WTC11 (cell line): Measurements from ENCODE around the gene LGSN. TPM values are rescaled to one million over a fixed set of nuclear protein-coding genes. Genes with fewer than 3 reads are reported as not detected.

ENCODE experiments used
- ATAC-seq: fragments of 200-7000 bp; cut with Tn5 transposase; 2 replicates; pipeline ENCODE4 v1.10.0; 2021; ENCODE audit warnings: mild to moderate bottlenecking, moderate library complexity
- CTCF ChIA-PET: fragments of 300-600 bp; sonication (Branson Sonifier 250); formaldehyde crosslinking; loops from one replicate; lab custom pipeline; 2021; ENCODE audit warnings: antibody characterized with exemption; lab: Charles Lee
- POLR2A ChIA-PET: fragments of 350-600 bp; sonication (Branson Sonifier 250); formaldehyde crosslinking; loops from one replicate; lab custom pipeline; 2021; ENCODE audit warnings: antibody characterized with exemption; lab: Charles Lee
- DNase-seq: peaks from one replicate; pipeline ENCODE4 v3.0.0; 2021; ENCODE audit warnings: low spot score
- H3K27ac Mint-ChIP-seq: 2 replicates; pipeline ENCODE4 v1.8.0; 2021; ENCODE audit warnings: mixed read lengths
- H3K27me3 Mint-ChIP-seq: 2 replicates; pipeline ENCODE4 v1.8.0; 2021; ENCODE audit warnings: low read depth, mild to moderate bottlenecking, moderate library complexity, mixed read lengths
- H3K36me3 Mint-ChIP-seq: 2 replicates; pipeline ENCODE4 v1.8.0; 2021; ENCODE audit warnings: mixed read lengths
- H3K4me1 Mint-ChIP-seq: 2 replicates; pipeline ENCODE4 v1.8.0; 2022; ENCODE audit warnings: mixed read lengths
- H3K4me3 Mint-ChIP-seq: 2 replicates; pipeline ENCODE4 v1.8.0; 2021; ENCODE audit warnings: mild to moderate bottlenecking, moderate library complexity, mixed read lengths
- H3K9me3 Mint-ChIP-seq: 2 replicates; pipeline ENCODE4 v1.8.0; 2021; ENCODE audit warnings: mixed read lengths
- ATF2 ChIP-seq: sonication (generic); formaldehyde crosslinking; IDR thresholded peaks from 2 replicates; pipeline ENCODE4 v1.8.1; 2022; ENCODE audit warnings: low read depth, missing genetic modification reagents, borderline replicate concordance
- CREB1 ChIP-seq: sonication (generic); formaldehyde crosslinking; IDR thresholded peaks from 2 replicates; pipeline ENCODE4 v1.8.0; 2023; ENCODE audit warnings: mild to moderate bottlenecking, missing genetic modification reagents
- CREM ChIP-seq: sonication (generic); formaldehyde crosslinking; IDR thresholded peaks from 2 replicates; pipeline ENCODE4 v1.8.1; 2022; ENCODE audit warnings: mild to moderate bottlenecking, missing genetic modification reagents, moderate library complexity
- CTCF ChIP-seq: fragments of 200-600 bp; IDR thresholded peaks from 2 replicates; pipeline ENCODE4 v1.8.0; 2022; ENCODE audit warnings: antibody characterized with exemption
- JAZF1 ChIP-seq: fragments of 250-450 bp; sonication (Bioruptor Pico); IDR thresholded peaks from 2 replicates; pipeline ENCODE4 v1.9.0; 2021; ENCODE audit warnings: moderate library complexity, mild to moderate bottlenecking, inconsistent platforms
- KAT7 ChIP-seq: sonication (generic); formaldehyde crosslinking; IDR thresholded peaks from 2 replicates; pipeline ENCODE4 v1.8.1; 2023; ENCODE audit warnings: missing genetic modification reagents, mild to moderate bottlenecking, borderline replicate concordance
- MXD4 ChIP-seq: fragments of 250-450 bp; sonication (Bioruptor Pico); IDR thresholded peaks from 2 replicates; pipeline ENCODE4 v1.8.0; 2021; ENCODE audit warnings: mild to moderate bottlenecking, moderate library complexity, borderline replicate concordance
- MYBL2 ChIP-seq: sonication (generic); formaldehyde crosslinking; IDR thresholded peaks from 2 replicates; pipeline ENCODE4 v1.8.1; 2023; ENCODE audit warnings: mild to moderate bottlenecking, moderate library complexity, missing genetic modification reagents
- NFE2L1 ChIP-seq: sonication (generic); formaldehyde crosslinking; IDR thresholded peaks from 2 replicates; pipeline ENCODE4 v1.8.1; 2023; ENCODE audit warnings: missing genetic modification reagents
- OVOL2 ChIP-seq: fragments of 250-450 bp; sonication (Bioruptor Pico); IDR thresholded peaks from 2 replicates; pipeline ENCODE4 v1.9.0; 2021; ENCODE audit warnings: mild to moderate bottlenecking, borderline replicate concordance
- SMAD4 ChIP-seq: sonication (generic); formaldehyde crosslinking; IDR thresholded peaks from 2 replicates; pipeline ENCODE4 v1.8.0; 2022; ENCODE audit warnings: mild to moderate bottlenecking, missing genetic modification reagents
- TCF7 ChIP-seq: sonication (generic); formaldehyde crosslinking; IDR thresholded peaks from 2 replicates; pipeline ENCODE4 v1.8.0; 2022; ENCODE audit warnings: mild to moderate bottlenecking, low read depth, missing genetic modification reagents, moderate library complexity
- ZMAT4 ChIP-seq: fragments of 250-450 bp; sonication (Bioruptor Pico); IDR thresholded peaks from 2 replicates; pipeline ENCODE4 v1.9.0; 2021; ENCODE audit warnings: mild to moderate bottlenecking
- total RNA-seq: library from RNA; stranded (reverse); gene quantifications from 3 replicates; pipeline ENCODE4 v1.2.3, GENCODE V29; 2021
- TF ChIP-seq, protein P1 (sequence below): sonication (generic); formaldehyde crosslinking; IDR thresholded peaks from 2 replicates; pipeline ENCODE4 v1.8.0; 2023; ENCODE audit warnings: mild to moderate bottlenecking, missing genetic modification reagents
- TF ChIP-seq, protein P2 (sequence below): sonication (generic); formaldehyde crosslinking; IDR thresholded peaks from 2 replicates; pipeline ENCODE4 v1.8.1; 2022; ENCODE audit warnings: mild to moderate bottlenecking, moderate library complexity, missing genetic modification reagents
- TF ChIP-seq, protein P3 (sequence below): sonication (generic); formaldehyde crosslinking; IDR thresholded peaks from 2 replicates; pipeline ENCODE4 v1.8.0; 2022; ENCODE audit warnings: mild to moderate bottlenecking, missing genetic modification reagents

LGSN gene
- total RNA-seq, 1 experiment from 2014 or later: 0.35 TPM

GRCh38 chr6:63249875-63250482, 69.8 kb downstream of the LGSN start:
- TF ChIP-seq OVOL2: no peak
- TF ChIP-seq NFE2L1 (CRISPR knock-in tag): no peak
- TF ChIP-seq, protein P1, sequence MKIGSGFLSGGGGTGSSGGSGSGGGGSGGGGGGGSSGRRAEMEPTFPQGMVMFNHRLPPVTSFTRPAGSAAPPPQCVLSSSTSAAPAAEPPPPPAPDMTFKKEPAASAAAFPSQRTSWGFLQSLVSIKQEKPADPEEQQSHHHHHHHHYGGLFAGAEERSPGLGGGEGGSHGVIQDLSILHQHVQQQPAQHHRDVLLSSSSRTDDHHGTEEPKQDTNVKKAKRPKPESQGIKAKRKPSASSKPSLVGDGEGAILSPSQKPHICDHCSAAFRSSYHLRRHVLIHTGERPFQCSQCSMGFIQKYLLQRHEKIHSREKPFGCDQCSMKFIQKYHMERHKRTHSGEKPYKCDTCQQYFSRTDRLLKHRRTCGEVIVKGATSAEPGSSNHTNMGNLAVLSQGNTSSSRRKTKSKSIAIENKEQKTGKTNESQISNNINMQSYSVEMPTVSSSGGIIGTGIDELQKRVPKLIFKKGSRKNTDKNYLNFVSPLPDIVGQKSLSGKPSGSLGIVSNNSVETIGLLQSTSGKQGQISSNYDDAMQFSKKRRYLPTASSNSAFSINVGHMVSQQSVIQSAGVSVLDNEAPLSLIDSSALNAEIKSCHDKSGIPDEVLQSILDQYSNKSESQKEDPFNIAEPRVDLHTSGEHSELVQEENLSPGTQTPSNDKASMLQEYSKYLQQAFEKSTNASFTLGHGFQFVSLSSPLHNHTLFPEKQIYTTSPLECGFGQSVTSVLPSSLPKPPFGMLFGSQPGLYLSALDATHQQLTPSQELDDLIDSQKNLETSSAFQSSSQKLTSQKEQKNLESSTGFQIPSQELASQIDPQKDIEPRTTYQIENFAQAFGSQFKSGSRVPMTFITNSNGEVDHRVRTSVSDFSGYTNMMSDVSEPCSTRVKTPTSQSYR (CRISPR knock-in tag): no peak
- no peak for TF ChIP-seq TCF7 (CRISPR knock-in tag)
- no peak for TF ChIP-seq MYBL2 (CRISPR knock-in tag)
- TF ChIP-seq, protein P2, sequence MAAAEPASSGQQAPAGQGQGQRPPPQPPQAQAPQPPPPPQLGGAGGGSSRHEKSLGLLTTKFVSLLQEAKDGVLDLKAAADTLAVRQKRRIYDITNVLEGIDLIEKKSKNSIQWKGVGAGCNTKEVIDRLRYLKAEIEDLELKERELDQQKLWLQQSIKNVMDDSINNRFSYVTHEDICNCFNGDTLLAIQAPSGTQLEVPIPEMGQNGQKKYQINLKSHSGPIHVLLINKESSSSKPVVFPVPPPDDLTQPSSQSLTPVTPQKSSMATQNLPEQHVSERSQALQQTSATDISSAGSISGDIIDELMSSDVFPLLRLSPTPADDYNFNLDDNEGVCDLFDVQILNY: no peak
- no peak for TF ChIP-seq CTCF
- no peak for TF ChIP-seq SMAD4 (CRISPR knock-in tag)
- TF ChIP-seq ATF2 (CRISPR knock-in tag): no peak
- no peak for TF ChIP-seq MXD4
- H3K9me3 Mint-ChIP-seq: peaks cover 16% of the 10 kb centered on the region
- no peaks in the 10 kb centered on the region for H3K4me1 Mint-ChIP-seq
- H3K27me3 Mint-ChIP-seq: no peaks in the 10 kb centered on the region
- no peak for DNase-seq
- no peak for ATAC-seq
- ChIA-PET CTCF (no interaction called here), POLR2A (no interaction called here)
- no peak overlapping the region for H3K4me3 Mint-ChIP-seq
- peaks cover 3% of the 10 kb centered on the region; the same call in 1 of the 2 replicates for H3K36me3 Mint-ChIP-seq
- H3K27ac Mint-ChIP-seq: no peak overlapping the region

DNA sequence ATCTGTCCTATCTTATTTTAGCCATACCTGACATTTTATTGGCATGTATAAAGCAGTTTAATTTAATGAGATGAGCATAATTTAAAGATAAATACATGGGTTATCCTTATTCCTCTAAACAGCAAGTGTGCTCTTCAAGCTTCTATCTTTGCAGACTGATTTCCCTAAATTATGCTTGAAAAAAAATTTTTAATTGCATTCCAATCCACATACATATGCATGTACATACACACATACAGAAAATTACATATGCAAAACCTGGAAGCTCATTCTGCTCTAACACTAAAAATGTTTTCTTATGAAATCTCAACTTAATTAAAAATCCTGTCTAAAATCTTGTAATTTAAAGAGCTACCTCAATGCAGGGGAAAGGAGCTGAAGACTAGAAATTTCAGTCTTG, 73.2 kb downstream of the LGSN start:
- no peaks in the 10 kb centered on the region for H3K4me1 Mint-ChIP-seq
- TF ChIP-seq, protein P2: no peak
- TF ChIP-seq, protein P3, sequence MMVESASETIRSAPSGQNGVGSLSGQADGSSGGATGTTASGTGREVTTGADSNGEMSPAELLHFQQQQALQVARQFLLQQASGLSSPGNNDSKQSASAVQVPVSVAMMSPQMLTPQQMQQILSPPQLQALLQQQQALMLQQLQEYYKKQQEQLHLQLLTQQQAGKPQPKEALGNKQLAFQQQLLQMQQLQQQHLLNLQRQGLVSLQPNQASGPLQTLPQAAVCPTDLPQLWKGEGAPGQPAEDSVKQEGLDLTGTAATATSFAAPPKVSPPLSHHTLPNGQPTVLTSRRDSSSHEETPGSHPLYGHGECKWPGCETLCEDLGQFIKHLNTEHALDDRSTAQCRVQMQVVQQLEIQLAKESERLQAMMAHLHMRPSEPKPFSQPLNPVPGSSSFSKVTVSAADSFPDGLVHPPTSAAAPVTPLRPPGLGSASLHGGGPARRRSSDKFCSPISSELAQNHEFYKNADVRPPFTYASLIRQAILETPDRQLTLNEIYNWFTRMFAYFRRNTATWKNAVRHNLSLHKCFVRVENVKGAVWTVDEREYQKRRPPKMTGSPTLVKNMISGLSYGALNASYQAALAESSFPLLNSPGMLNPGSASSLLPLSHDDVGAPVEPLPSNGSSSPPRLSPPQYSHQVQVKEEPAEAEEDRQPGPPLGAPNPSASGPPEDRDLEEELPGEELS (CRISPR knock-in tag): no peak
- TF ChIP-seq CREB1 (no peak), JAZF1 (CRISPR knock-in tag) (no peak), ATF2 (CRISPR knock-in tag) (no peak), KAT7 (CRISPR knock-in tag) (no peak), ZMAT4 (CRISPR knock-in tag) (no peak), CREM (CRISPR knock-in tag) (no peak)
- no peak overlapping the region for H3K27ac Mint-ChIP-seq
- ChIA-PET POLR2A (no interaction called here), CTCF (interaction anchor here (0.6 kb wide), 1 partner anchor 150 kb away, joined by 3 read pairs; no protein-coding TSS in a partner anchor)
- peaks cover 5% of the 10 kb centered on the region; the same call in 1 of the 2 replicates for H3K9me3 Mint-ChIP-seq
- DNase-seq (no peak), ATAC-seq (no peak)
- no peaks in the 10 kb centered on the region for H3K27me3 Mint-ChIP-seq
- H3K4me3 Mint-ChIP-seq: no peak overlapping the region
- H3K36me3 Mint-ChIP-seq: no peaks in the 10 kb centered on the region
